Measurements from ENCODE around the gene ITPRID2.
A peak's percentile ranks its signal among the peaks of the same experiment; 100 is the strongest.

The ITPRID2 gene
- total RNA-seq: 65.7 to 230 (median 159) reads per million in 17 experiments

DNA sequence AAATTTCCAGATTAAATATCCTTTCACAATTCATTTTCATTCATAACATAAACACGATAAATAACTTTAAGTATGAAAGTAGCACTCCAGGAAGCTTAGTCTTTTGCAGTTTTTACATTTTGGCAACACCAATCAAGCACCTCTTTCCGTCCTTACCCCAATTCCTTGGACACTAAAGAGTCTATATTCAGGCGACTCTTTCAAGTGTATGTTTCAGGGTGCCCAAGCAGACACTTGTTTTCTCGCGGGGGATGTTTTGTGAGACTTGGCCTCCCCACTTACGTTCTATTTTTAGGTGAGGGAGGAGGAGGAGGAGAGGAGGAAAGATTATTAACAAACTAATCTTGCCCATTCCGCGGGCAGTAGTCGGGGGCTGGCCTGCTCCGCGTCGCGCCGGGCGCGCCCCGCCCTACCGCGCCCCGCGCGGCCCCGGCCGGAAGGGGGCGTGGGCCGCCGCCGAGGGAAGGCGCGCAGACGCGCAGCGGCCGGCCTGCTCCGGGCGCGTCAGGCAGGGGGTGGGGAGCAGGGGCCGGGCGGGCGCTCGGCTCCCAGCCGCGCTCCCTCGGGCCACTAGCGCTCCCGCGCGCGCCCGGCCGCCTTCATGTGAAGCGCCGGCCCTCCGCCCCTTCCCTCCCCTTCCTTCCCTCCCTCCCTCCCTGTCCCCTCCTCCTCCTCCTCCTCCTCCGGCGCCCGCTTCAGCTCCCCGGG lies at the start of gene ITPRID2:
ITPRID2 (plus strand) TSS at position 473 of the 708 bp plus-strand sequence. CDS start 337 bp downstream, outside the sequence.
- DNase-seq: peak; percentile 95 to 99 (median 96)

DNA sequence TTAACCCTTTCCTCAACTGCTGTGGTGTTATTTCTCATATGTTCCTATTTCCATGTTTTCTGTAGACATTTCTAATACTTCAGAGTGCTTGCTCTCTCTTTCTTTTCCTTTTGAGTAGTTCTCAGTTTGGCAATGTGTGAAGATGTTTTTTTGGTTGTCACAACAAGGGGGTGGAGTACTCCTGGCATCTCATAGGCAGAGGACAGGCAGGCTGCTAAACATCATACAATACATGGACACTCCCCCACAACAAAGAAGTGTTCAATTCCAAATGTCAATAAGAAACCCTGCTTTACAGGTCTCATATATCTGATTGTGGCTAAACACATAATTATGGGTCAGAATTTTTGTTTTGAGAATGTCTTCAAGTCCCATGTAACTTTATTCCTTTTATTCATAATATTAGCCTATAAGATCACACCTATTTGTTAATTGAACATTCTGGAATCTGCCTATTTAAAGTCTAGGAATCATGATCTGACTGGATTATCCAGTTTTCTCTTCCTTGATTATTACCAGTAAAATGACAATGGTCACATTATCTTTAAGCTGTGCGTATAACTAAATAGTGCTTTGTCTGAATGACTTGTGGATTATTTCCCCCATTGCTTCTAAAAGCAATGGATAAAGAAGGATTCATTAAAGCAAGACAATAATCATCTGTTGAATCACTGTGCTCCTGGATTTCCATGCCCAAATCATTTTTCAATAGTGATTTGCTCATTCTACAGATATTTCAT lies 46.8 kb upstream of the ITPRID2 start:
- no peak for DNase-seq

DNA sequence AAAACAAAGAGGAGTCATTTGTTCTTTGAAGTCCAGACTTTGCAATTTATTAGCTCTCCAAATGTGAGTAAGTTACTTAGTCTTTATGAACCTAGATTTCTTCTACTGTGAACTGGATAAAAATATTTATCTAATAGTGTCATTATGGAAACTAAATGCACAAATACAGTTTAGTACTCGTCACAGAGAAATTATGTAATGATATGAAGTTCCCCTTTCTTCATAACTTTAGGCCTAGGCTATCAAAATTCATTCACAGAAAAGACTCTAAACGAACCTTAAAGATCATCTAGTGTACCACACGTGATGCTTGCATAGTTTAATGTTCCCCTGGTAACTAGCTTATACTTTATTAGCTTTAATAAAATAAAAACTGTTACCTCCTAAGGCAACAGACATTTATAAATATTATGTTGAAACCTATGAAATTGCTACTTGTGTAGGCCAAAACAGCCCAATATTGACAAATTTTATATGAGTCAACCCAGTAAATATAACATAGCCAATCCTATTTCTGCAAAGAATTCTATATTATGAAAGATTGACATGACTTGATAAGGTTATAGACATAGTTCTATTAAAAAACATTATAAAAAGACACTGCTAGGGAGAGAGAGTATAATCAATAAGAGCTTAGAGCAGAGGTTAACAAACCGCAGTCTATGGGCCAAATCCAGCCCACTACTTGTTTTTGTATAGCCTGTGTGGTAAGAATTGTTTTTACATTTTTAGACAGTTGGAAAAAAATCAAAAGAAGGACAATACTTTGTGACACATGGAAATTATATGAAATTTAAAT lies 44.9 kb upstream of the ITPRID2 start:
- DNase-seq: peak; percentile 7 to 77 (median 46)

DNA sequence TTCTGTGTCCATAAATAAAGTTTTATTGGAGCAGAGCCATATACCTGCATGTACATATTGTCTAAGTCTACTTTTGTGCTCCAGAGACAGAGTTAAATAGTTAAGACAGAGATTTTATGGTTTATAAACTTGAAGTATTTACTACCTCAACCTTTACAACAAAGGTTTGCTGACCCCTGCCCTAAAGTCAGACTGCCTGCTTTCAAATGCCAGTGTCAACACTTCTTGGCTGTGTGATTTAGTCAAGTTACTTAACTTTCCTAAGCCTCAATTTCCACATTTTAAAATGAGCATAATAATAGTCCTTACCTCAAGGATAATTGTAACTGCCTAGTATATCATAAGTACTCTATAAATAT lies 44.4 kb upstream of the ITPRID2 start:
- no peak for DNase-seq

DNA sequence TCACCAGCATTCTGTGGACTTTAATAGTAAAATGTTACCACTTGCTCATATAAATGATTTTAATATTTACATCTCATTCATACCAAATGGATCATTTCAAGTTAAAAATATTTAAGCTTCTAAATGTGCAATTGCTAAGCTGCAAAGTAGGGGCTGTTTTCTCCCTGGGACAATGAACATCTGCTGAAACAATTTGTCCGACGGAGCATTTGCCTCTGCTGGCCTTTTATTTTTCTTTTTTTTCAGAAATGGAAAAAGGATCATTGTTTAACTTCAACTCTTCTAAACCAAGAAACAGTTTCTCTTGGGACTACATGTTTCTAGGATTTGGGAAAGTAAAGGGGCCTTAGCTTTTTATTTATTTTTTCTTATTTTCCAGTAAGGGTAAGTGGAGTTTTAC lies 43.8 kb upstream of the ITPRID2 start:
- DNase-seq: no peak

DNA sequence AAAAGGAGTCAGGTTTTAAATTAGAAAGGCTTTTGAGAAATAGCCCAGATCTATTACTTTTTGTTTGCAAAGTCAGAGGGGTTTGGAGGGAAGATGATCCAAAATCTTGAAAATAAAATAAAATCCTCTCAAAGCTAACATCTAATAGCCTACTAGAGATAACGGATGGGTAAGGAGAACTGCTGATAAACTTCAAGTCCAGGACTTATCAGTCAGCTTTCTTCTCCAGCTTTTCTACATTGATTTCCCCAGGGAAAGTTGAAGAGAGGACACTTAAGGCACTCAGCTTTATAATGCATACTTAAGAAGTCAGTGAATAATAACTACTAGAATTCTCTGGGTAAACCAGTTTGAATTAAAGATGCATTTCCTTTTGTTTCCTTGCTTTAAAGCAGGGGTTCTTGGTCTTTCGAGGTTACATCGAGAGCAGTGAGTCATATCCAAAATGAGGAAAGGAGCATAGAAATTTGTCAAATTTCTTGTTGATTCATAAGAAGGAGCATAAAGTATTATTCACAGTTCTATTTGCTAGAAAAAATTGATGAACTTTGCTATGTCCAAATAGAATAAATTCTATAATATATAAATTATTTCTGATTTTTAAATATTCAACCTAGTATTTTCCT lies 43.2 kb upstream of the ITPRID2 start:
- peak in 3 of 4 experiments; percentile 31 to 71 (median 68) for DNase-seq

DNA sequence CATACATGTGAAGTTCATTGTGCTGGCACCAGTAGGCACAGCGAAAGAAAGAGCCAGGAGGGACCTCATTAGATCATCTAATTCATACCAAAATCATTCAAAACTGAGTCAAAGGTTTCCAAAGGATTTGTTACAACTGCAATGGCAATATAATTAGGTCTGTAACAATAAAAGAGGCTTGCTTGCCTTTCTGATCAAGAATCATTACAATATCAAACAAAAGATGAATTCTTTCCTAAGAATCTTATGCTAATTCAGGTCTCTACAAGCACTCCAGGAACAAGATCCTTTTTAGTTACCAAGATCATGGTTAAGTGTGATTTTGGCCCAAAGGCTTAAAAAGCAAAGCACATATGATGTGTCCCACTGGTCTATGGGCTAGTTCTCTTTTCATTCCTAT lies 41.9 kb upstream of the ITPRID2 start:
- DNase-seq: peak in 2 of 4 experiments; percentile 10 to 16

DNA sequence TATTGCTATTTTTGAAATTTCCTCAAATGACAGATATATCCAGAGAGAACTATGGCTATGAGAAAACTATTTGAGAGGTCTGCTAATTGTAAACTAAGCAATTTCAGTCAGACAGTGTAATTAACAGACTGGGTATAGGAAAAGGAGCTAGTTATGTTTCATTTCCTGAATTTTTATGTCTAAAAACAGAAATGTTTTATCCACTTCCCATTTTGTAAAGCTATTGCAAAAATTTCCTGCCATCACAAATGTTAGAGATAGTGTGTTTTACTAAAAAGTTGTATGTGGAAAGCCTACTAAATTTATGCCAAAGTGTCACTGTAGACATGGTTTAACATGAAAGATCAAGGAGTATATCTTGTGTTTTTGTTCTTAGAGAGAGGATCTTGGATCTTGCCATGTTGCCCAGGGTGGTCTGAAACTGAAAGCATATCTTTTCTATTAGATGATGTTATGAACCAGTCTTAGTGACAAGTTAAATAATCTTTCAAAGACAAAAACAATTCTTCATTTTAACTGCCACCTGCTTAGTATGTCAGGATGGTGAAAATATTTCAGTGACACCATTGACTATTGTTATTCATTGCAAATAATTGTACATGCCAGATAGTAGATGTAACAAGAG lies 40.5 kb upstream of the ITPRID2 start:
- DNase-seq: peak in 3 of 4 experiments; percentile 10 to 77 (median 74)

DNA sequence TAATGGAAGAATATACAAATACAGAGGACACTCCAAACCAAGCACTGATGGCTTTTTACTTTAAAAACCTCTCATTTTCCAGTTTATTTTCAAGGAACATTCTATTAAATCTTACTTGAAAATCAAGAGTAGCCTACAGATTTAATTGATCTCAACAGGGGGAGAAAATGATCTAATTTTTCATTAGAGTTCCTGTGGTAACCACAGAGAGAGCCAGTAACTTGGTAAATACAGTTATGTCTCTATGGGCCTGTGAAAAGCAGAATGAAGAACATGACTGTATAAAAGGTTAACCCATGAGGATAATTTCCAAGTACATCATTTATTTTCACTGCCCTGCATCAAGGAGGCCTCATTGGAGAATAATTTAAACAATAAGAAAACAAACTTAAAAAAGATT lies 39.8 kb upstream of the ITPRID2 start:
- DNase-seq: peak in 2 of 4 experiments; percentile 7 to 9

DNA sequence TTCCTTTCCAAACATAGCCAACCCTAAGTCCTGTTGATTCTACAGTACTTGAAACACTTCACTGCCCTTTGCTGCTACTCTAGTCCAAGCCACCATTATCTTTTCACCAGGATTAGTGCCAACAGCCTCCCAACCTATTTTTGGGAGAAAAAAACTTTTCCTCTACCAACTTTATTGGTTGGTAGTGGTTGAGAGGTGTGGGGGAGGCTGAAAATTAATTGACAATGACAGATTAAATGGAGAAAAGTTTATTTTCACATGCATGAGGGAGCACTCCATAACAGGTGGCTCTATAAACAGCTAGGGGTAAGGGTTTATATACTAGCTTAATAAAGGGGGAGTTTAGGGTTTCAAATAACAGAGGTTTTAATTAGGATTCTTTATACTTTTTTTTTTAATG lies 37.8 kb upstream of the ITPRID2 start:
- no peak for DNase-seq

DNA sequence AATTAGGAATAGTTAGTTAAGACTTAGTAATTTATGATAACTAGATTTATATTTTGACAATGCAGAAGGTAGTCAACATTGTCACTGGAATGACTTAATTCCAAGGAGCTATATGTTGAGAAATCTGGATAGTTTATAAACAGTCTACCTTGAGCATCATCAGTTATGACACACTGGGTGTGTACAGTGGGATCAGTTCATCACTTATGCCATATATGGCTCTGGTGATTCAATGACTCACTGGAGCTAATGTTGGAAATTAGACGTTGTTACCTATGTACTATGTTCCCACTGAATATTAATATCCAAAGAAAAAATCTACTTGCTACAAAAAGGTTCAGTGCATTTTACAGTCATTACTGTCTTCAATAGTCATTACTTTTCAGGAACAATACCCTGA lies 34.0 kb upstream of the ITPRID2 start:
- DNase-seq: no peak

DNA sequence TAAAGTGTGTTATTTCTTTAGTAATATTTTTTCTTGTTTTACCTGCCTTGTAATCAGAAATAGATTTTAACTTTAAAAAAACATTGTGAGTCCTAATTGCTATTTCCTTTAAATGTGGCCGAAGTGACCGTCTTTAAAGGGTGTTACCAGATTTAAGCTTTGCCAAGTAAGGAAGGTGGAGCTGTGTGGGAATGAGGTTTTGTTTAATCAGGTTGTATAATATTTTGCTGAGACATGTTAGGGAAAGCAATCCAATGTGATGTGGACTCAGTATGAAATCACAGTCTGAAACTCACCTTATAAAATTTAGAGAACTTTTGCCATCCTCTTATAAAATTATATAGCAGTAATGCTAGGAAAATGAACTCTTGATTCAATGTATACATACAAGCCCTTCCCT lies 32.9 kb upstream of the ITPRID2 start:
- no peak for DNase-seq

DNA sequence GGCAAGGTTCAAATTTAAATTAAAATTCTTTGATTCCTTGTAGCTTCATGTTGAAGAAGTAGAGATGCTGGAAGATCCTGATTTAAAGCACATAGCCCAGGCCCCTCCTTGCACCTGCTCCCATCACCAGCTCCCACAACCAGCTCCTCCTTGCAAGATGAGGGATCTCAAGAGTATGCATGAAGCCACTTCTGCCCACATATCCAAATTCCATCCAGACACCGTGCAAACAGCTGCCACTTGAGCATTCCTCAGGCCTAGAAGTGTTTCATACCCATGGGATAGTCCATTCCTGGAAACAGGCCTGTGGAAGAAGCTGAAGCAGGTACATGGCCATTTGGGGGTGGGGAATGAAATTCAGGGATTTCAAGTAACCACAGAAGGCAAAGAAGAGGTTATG lies 32.4 kb upstream of the ITPRID2 start:
- DNase-seq: no peak

DNA sequence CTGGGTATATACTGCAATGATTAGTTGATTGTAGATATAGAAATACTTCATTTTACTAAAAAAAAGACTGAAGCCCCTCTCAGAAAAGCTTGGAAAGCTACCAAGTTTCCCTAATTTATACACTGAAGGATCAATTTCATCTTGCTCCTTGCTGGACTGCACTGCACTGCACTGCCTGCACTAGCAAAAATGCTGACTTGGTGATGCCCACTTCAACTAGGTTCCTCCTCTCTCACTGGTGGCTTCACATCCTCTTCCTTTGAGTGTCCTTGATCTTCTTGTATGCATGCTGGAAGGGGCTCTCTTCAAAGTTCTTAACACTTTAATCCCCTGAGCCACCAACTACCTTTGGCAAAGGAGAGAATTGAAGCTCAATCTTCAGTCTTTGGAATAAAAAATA lies 31.7 kb upstream of the ITPRID2 start:
- peak; percentile 11 to 51 (median 32) for DNase-seq

DNA sequence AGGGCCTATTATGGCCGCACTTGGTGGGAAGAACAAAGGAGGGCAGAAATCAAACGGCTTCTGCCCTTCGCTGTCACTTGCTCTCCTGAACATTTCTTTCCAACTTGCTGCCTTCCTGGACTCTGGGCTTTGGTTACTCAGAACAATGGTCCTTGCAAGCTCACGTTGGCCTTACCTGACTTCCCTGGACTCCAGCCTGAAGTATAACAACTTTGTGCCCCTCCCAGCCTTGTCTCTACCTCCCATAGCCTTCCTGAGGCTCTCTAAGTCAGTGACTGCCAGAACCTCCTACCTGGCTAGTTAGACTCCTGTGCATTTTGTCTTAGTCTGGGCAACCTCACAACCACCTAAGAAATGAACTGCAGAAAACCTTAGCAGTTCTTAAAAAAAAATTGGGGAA lies 30.2 kb upstream of the ITPRID2 start:
- no peak for DNase-seq

DNA sequence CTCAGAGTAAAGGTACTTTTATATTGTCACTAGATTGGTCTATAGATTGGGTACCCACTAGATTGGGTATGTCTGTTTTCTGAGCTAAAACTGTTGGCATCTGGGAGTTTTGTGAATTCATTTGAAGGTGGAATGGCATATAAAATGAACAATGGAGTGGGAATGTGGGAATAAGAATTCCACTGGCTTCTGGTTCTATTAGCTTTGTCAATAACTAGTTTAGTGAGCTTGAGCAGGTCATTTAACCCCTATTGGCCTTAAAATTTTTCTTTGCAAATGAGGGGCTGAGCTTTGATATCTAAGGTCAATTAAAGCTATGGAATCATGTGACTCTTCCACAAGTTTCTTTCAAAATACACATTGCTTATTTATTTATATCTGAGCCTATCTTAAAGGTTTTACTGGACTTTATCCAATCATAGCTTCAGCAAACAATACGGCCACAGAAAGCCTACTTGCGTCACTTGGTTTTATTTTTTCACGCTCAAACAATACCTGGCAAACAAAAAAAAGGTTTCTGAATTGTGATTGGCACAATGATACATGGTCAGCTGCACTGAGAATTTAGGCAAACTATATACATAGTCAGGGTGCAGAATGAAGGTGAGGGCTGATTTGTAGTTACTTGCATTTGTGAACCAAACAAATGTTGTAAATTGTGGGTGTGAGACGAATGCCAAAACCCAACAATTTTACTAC lies 28.8 kb upstream of the ITPRID2 start:
- no peak for DNase-seq

DNA sequence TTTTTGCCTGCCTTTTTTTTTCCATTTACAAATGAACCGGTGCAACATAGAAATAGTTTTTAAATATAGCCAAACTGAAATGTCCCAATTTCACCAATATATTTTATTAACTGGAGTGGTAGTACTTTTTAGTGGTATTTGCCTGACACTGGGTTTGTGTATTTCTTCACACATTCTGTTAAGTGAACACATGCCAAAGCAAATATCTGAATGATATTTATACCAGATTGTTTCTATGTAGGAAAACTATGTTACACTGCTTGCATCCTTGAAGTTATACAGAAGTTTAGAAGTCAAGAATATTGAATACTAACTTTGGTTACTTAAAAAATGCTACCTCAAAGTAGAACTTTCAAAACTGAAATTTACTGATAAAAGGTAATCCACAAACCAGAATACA lies 19.4 kb upstream of the ITPRID2 start:
- no peak for DNase-seq

DNA sequence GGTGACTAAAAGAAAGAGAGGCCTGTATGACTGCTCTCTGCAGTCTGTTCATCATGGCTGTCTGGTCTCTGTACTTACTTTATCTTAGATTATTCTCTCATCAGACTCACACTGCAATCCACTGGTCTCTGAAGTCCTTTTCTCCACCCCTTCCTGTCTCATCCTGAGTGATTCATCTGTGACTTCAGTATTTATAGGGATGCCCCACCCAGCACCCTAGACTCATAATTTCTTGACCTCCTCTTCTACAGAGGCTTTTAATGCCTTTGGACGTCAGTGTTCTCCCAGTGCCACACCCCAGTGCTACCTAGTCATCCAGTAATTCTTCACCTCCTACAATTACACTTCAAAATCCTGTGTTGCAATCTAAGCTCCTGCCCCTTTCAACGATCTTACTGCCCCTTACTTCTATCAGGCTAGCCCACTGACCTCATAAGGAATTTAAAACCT lies 14.9 kb upstream of the ITPRID2 start:
- peak in 1 of 4 experiments; percentile 26 for DNase-seq

DNA sequence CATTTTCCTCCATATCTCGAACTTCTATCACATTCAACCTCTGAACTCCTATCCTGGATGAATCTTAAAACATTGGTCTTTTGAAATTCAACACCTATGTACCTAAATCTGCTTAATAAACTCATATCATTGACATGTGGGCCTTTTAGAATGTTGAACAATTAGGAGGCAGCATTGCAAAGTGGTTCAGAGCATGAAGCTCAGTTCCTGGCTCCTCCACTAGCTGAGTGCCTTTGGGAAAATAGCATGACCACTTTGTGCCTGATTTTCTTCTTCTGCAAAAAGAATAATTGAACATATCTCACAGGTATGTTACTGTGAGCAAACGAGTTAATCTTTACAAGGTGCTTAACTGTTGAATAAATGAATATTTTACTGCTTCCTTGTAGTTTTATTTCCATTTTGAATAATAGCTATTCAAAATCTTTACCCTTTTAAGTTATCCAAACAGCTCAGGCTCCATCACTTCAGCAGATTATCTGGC lies 14.3 kb upstream of the ITPRID2 start:
- DNase-seq: no peak

DNA sequence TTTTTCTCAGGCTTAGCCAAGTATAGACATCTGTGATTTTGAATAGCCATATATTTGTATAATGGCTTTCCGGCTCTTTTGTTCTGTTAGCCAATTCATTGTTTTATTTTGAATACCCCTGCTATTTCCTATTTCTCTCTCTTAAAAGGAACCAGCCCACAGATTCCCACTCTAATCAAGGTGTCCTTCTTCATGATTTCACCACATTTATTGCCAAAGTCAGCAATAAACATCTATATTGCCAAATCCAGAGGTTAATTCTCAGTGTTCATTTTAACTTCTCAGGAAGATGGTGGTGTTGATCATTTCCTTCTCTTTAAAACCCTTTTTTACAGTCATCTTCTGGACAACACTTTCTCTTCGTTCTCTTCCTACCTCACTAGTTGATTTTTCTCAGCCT lies 13.1 kb upstream of the ITPRID2 start:
- no peak for DNase-seq

DNA sequence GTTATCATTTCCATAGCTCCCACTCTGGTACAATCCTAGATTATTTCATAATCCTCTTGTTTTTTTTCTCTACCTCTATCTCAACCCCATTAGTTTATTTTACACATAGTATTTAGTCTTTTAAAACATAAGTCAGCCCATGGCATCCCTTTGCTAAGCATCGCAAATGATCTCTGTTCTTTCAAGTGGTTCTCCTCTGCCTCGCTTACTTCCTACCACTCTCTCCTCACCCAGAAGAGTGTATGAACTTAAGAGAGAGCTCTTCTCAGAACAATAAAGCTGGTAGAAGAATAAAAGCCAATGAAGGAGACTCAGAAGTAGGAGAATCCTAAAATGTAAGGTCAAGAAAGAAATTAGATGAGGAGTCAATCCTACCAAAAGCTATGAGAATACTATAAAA lies 12.2 kb upstream of the ITPRID2 start:
- no peak for DNase-seq
